GM12873 (cell line): ENCODE results near the gene NALF2.

Experiments used
- CTCF ChIP-seq: IDR thresholded peaks from 2 replicates; pipeline ENCODE4 v1.5.1; 2012; ENCODE audit warnings: low read depth, mild to moderate bottlenecking, moderate library complexity, low read length, control low read depth; ENCODE audit not compliant: insufficient read depth; ENCODE audit errors: missing control alignments

Gene NALF2

GRCh38 chrX:69496183-69496582, 7.9 kb upstream of the NALF2 start:
- no peak for TF ChIP-seq CTCF

- TF ChIP-seq CTCF = no peak
These were observed 2.7 kb upstream of the NALF2 start for GRCh38 chrX:69501429-69501828.

GRCh38 chrX:69503228-69503781, 821 bp upstream of the NALF2 start:
- no peak for TF ChIP-seq CTCF

GRCh38 chrX:69504626-69505612, 793 bp downstream of the NALF2 start:
- TF ChIP-seq CTCF = no peak

- no peak for TF ChIP-seq CTCF
These were observed 1.9 kb downstream of the NALF2 start for GRCh38 chrX:69505772-69506616.

GRCh38 chrX:69506617-69507499, 2.7 kb downstream of the NALF2 start:
- TF ChIP-seq CTCF = no peak
